Measurements from ENCODE around the gene PLEKHM2. TPM values are rescaled to one million over a fixed set of nuclear protein-coding genes. Genes with fewer than 3 reads are reported as not detected.

Gene PLEKHM2
- total RNA-seq, 1 donor = 132 TPM

- H3K36me3 ChIP-seq (ENCODE audit: insufficient read depth, low read length) = no peaks in the 10 kb centered on the region
- no peaks in the 10 kb centered on the region for H3K27me3 ChIP-seq (ENCODE audit: insufficient read depth, low read length)
- no peaks in the 10 kb centered on the region for H3K4me1 ChIP-seq (ENCODE audit: insufficient read depth, low read length)
- no peak for DNase-seq (ENCODE audit: insufficient read length, low spot score, missing footprints)
- H4K20me1 ChIP-seq (ENCODE audit: insufficient read depth, low read length) = no peaks in the 10 kb centered on the region
- H3K9me3 ChIP-seq (ENCODE audit: low read depth, low read length) = no peaks in the 10 kb centered on the region
- H3K27ac ChIP-seq (ENCODE audit: low read depth, low read length) = no peak within 1 kb of the TSS
- no peak within 1 kb of the TSS for H3K4me3 ChIP-seq (ENCODE audit: insufficient read depth, low read length)
- H2AFZ ChIP-seq (ENCODE audit: low read length) = no peak within 1 kb of the TSS
- no peak within 1 kb of the TSS for H3K4me2 ChIP-seq (ENCODE audit: insufficient read depth, low read length)
- no peaks in the 10 kb centered on the region for H3K79me2 ChIP-seq (ENCODE audit: insufficient read depth, low read length)
- TF ChIP-seq CTCF (IDR thresholded peaks at IDR 0.05; ENCODE audit: extremely low read depth, low read depth, low read length) = no peak
Measured at GRCh38 chr1:15742339-15742801, 58.2 kb downstream of the PLEKHM2 start, which contains the start of gene TMEM82. Gene TMEM82 (plus strand): TSS chr1:15742499. CDS start chr1:15742560, 61 bp downstream.

GRCh38 chr1:15744122-15744679, 60.1 kb downstream of the PLEKHM2 start:
- Histone ChIP-seq H3K36me3 (ENCODE audit: insufficient read depth, low read length) (no peaks in the 10 kb centered on the region), H3K4me2 (ENCODE audit: insufficient read depth, low read length) (no peak overlapping the region), H3K9me3 (ENCODE audit: low read depth, low read length) (no peaks in the 10 kb centered on the region), H3K27me3 (ENCODE audit: insufficient read depth, low read length) (no peaks in the 10 kb centered on the region), H3K27ac (ENCODE audit: low read depth, low read length) (no peak overlapping the region), H3K4me3 (ENCODE audit: insufficient read depth, low read length) (no peak overlapping the region), H3K79me2 (ENCODE audit: insufficient read depth, low read length) (no peaks in the 10 kb centered on the region), H3K4me1 (ENCODE audit: insufficient read depth, low read length) (peaks cover under 1% of the 10 kb centered on the region), H4K20me1 (ENCODE audit: insufficient read depth, low read length) (no peaks in the 10 kb centered on the region), H2AFZ (ENCODE audit: low read length) (no peak overlapping the region)
- TF ChIP-seq CTCF (IDR thresholded peaks at IDR 0.05; ENCODE audit: extremely low read depth, low read depth, low read length) = no peak
- DNase-seq (ENCODE audit: insufficient read length, low spot score, missing footprints) = no peak

- Histone ChIP-seq H3K4me2 (ENCODE audit: insufficient read depth, low read length) (no peak overlapping the region), H3K9me3 (ENCODE audit: low read depth, low read length) (no peaks in the 10 kb centered on the region), H2AFZ (ENCODE audit: low read length) (no peak overlapping the region), H3K79me2 (ENCODE audit: insufficient read depth, low read length) (no peaks in the 10 kb centered on the region), H3K4me1 (ENCODE audit: insufficient read depth, low read length) (peaks cover 11% of the 10 kb centered on the region), H3K27me3 (ENCODE audit: insufficient read depth, low read length) (no peaks in the 10 kb centered on the region), H4K20me1 (ENCODE audit: insufficient read depth, low read length) (no peaks in the 10 kb centered on the region), H3K36me3 (ENCODE audit: insufficient read depth, low read length) (no peaks in the 10 kb centered on the region), H3K4me3 (ENCODE audit: insufficient read depth, low read length) (no peak overlapping the region), H3K27ac (ENCODE audit: low read depth, low read length) (no peak overlapping the region)
- no peak for DNase-seq (ENCODE audit: insufficient read length, low spot score, missing footprints)
- no peak for TF ChIP-seq CTCF (IDR thresholded peaks at IDR 0.05; ENCODE audit: extremely low read depth, low read depth, low read length)
Measured at GRCh38 chr1:15747378-15747777, 63.3 kb downstream of the PLEKHM2 start.

GRCh38 chr1:15748264-15748663, 64.1 kb downstream of the PLEKHM2 start:
- Histone ChIP-seq H3K4me2 (ENCODE audit: insufficient read depth, low read length) (no peak overlapping the region), H3K4me1 (ENCODE audit: insufficient read depth, low read length) (peaks cover 11% of the 10 kb centered on the region), H4K20me1 (ENCODE audit: insufficient read depth, low read length) (no peaks in the 10 kb centered on the region), H2AFZ (ENCODE audit: low read length) (no peak overlapping the region), H3K9me3 (ENCODE audit: low read depth, low read length) (no peaks in the 10 kb centered on the region), H3K79me2 (ENCODE audit: insufficient read depth, low read length) (no peaks in the 10 kb centered on the region), H3K36me3 (ENCODE audit: insufficient read depth, low read length) (no peaks in the 10 kb centered on the region), H3K4me3 (ENCODE audit: insufficient read depth, low read length) (no peak overlapping the region), H3K27me3 (ENCODE audit: insufficient read depth, low read length) (no peaks in the 10 kb centered on the region), H3K27ac (ENCODE audit: low read depth, low read length) (no peak overlapping the region)
- TF ChIP-seq CTCF (IDR thresholded peaks at IDR 0.05; ENCODE audit: extremely low read depth, low read depth, low read length) = no peak
- DNase-seq (ENCODE audit: insufficient read length, low spot score, missing footprints) = no peak

Measured in osteoblast (primary cell).